SH-SY5Y (cell line): ENCODE data around the gene PDE4D.

ENCODE experiments used
- GATA2 ChIP-seq: IDR thresholded peaks from 2 replicates; pipeline ENCODE4 v1.6.1; 2011; ENCODE audit warnings: mild to moderate bottlenecking, low read depth, low read length
- GATA3 ChIP-seq: IDR thresholded peaks from 2 replicates; pipeline ENCODE4 v1.6.1; 2011; ENCODE audit warnings: low read depth, mild to moderate bottlenecking, low read length, moderate library complexity

GRCh38 chr5:59790776-59791475 lies 102.6 kb downstream of the PDE4D start:
- no peak for TF ChIP-seq GATA2
- no peak for TF ChIP-seq GATA3
